ENCODE data around the gene PPP1R1C. TPM values are rescaled to one million over a fixed set of nuclear protein-coding genes. Genes with fewer than 3 reads are reported as not detected.

PPP1R1C gene
- total RNA-seq, 4 donors from 2014 or later: 1.5 to 6.3 TPM; not detected in 2

- intact Hi-C loops (cut with DNase I; ENCODE audit: low total_unique reads): no loop called here
- no peak for TF ChIP-seq CTCF (IDR thresholded peaks at IDR 0.05)
- no peak for TF ChIP-seq POLR2A (IDR thresholded peaks at IDR 0.05)
- DNase-seq (ENCODE audit: low spot score in 2 of 2): no peak
- H3K4me3 ChIP-seq (ENCODE audit: low read depth, poor library complexity, severe bottlenecking): no peak overlapping the region
- WGBS, 2 donors: 86 to 93% methylated on average over 5 of the region's 5 CpGs
Measured at GRCh38 chr2:182014284-182014683, 28.6 kb downstream of the PPP1R1C start.

GRCh38 chr2:182015334-182016109 is 29.9 kb downstream of the PPP1R1C start:
- TF ChIP-seq POLR2A (IDR thresholded peaks at IDR 0.05) (no peak), CTCF (IDR thresholded peaks at IDR 0.05) (no peak)
- intact Hi-C loops (cut with DNase I; ENCODE audit: low total_unique reads): no loop called here

GRCh38 chr2:182018218-182018617 is 32.6 kb downstream of the PPP1R1C start:
- no peak for DNase-seq (ENCODE audit: low spot score in 2 of 2)
- H3K4me3 ChIP-seq (ENCODE audit: low read depth, poor library complexity, severe bottlenecking): no peak overlapping the region
- TF ChIP-seq POLR2A (IDR thresholded peaks at IDR 0.05) (no peak), CTCF (IDR thresholded peaks at IDR 0.05) (no peak)
- WGBS, 2 donors: 75 to 80% methylated on average over 1 of the region's 1 CpG
- intact Hi-C loops (cut with DNase I; ENCODE audit: low total_unique reads): no loop called here

More at GRCh38 chr2:182015334-182016109, 29.9 kb downstream of the PPP1R1C start:
- H3K4me3 ChIP-seq (ENCODE audit: low read depth, poor library complexity, severe bottlenecking): no peak overlapping the region
- 89 to 96% methylated on average over 5 of the region's 5 CpGs for WGBS, 2 donors
- no peak for DNase-seq (ENCODE audit: low spot score in 2 of 2)

- TF ChIP-seq CTCF (IDR thresholded peaks at IDR 0.05) (no peak), POLR2A (IDR thresholded peaks at IDR 0.05) (no peak)
- no peak overlapping the region for H3K4me3 ChIP-seq (ENCODE audit: low read depth, poor library complexity, severe bottlenecking)
- 32 to 46% methylated on average over 2 of the region's 2 CpGs for WGBS, 2 donors
- DNase-seq (ENCODE audit: low spot score in 2 of 2): no peak
- intact Hi-C loops (cut with DNase I; ENCODE audit: low total_unique reads): no loop called here
Measured at GRCh38 chr2:182019731-182020130, 34.1 kb downstream of the PPP1R1C start.

- intact Hi-C loops (cut with DNase I; ENCODE audit: low total_unique reads): no loop called here
- TF ChIP-seq POLR2A (IDR thresholded peaks at IDR 0.05) (no peak), CTCF (IDR thresholded peaks at IDR 0.05) (no peak)
- no peak overlapping the region for H3K4me3 ChIP-seq (ENCODE audit: low read depth, poor library complexity, severe bottlenecking)
- WGBS, 2 donors: 37 to 46% methylated on average over 4 of the region's 4 CpGs
- DNase-seq (ENCODE audit: low spot score in 2 of 2): no peak
Measured at GRCh38 chr2:182020286-182021070, 34.8 kb downstream of the PPP1R1C start.
